ENCODE results near the gene GSK3A. TPM values are rescaled to one million over a fixed set of nuclear protein-coding genes. Genes with fewer than 3 reads are reported as not detected.

Gene GSK3A
- total RNA-seq, 1 experiment from 2014 or later, result 50.8 TPM

DNA sequence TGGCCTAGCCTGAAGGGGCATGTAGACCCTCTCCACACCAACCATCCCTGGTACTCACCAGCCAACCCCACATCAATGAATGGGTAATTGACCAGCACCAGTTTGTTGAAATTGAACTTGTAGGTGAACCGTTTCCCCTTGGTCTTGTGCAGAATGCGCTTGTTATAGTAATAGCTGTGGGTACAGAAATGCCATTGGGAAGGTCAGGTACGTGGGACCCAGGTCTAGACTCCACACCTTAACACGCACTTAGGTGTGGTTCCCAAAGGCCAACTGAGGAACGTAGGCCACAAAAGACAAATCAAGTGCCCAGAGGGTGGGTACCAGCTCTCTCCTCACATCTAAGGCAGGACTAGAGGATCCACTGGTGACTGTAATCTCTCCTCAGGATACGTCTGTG lies 7.4 kb upstream of the GSK3A start (continued):
- TF ChIP-seq, protein P1, sequence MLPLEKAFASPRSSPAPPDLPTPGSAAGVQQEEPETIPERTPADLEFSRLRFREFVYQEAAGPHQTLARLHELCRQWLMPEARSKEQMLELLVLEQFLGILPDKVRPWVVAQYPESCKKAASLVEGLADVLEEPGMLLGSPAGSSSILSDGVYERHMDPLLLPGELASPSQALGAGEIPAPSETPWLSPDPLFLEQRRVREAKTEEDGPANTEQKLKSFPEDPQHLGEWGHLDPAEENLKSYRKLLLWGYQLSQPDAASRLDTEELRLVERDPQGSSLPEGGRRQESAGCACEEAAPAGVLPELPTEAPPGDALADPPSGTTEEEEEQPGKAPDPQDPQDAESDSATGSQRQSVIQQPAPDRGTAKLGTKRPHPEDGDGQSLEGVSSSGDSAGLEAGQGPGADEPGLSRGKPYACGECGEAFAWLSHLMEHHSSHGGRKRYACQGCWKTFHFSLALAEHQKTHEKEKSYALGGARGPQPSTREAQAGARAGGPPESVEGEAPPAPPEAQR (CRISPR knock-in tag; IDR thresholded peaks at IDR 0.05), result no peak
- TF ChIP-seq, protein P2, sequence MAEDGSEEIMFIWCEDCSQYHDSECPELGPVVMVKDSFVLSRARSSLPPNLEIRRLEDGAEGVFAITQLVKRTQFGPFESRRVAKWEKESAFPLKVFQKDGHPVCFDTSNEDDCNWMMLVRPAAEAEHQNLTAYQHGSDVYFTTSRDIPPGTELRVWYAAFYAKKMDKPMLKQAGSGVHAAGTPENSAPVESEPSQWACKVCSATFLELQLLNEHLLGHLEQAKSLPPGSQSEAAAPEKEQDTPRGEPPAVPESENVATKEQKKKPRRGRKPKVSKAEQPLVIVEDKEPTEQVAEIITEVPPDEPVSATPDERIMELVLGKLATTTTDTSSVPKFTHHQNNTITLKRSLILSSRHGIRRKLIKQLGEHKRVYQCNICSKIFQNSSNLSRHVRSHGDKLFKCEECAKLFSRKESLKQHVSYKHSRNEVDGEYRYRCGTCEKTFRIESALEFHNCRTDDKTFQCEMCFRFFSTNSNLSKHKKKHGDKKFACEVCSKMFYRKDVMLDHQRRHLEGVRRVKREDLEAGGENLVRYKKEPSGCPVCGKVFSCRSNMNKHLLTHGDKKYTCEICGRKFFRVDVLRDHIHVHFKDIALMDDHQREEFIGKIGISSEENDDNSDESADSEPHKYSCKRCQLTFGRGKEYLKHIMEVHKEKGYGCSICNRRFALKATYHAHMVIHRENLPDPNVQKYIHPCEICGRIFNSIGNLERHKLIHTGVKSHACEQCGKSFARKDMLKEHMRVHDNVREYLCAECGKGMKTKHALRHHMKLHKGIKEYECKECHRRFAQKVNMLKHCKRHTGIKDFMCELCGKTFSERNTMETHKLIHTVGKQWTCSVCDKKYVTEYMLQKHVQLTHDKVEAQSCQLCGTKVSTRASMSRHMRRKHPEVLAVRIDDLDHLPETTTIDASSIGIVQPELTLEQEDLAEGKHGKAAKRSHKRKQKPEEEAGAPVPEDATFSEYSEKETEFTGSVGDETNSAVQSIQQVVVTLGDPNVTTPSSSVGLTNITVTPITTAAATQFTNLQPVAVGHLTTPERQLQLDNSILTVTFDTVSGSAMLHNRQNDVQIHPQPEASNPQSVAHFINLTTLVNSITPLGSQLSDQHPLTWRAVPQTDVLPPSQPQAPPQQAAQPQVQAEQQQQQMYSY (CRISPR knock-in tag; IDR thresholded peaks at IDR 0.05), result no peak
- TF ChIP-seq, protein P3, sequence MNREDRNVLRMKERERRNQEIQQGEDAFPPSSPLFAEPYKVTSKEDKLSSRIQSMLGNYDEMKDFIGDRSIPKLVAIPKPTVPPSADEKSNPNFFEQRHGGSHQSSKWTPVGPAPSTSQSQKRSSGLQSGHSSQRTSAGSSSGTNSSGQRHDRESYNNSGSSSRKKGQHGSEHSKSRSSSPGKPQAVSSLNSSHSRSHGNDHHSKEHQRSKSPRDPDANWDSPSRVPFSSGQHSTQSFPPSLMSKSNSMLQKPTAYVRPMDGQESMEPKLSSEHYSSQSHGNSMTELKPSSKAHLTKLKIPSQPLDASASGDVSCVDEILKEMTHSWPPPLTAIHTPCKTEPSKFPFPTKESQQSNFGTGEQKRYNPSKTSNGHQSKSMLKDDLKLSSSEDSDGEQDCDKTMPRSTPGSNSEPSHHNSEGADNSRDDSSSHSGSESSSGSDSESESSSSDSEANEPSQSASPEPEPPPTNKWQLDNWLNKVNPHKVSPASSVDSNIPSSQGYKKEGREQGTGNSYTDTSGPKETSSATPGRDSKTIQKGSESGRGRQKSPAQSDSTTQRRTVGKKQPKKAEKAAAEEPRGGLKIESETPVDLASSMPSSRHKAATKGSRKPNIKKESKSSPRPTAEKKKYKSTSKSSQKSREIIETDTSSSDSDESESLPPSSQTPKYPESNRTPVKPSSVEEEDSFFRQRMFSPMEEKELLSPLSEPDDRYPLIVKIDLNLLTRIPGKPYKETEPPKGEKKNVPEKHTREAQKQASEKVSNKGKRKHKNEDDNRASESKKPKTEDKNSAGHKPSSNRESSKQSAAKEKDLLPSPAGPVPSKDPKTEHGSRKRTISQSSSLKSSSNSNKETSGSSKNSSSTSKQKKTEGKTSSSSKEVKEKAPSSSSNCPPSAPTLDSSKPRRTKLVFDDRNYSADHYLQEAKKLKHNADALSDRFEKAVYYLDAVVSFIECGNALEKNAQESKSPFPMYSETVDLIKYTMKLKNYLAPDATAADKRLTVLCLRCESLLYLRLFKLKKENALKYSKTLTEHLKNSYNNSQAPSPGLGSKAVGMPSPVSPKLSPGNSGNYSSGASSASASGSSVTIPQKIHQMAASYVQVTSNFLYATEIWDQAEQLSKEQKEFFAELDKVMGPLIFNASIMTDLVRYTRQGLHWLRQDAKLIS (CRISPR knock-in tag; IDR thresholded peaks at IDR 0.05; ENCODE audit: borderline replicate concordance), result no peak
- TF ChIP-seq CREB1 (CRISPR knock-in tag; IDR thresholded peaks at IDR 0.05), result no peak

DNA sequence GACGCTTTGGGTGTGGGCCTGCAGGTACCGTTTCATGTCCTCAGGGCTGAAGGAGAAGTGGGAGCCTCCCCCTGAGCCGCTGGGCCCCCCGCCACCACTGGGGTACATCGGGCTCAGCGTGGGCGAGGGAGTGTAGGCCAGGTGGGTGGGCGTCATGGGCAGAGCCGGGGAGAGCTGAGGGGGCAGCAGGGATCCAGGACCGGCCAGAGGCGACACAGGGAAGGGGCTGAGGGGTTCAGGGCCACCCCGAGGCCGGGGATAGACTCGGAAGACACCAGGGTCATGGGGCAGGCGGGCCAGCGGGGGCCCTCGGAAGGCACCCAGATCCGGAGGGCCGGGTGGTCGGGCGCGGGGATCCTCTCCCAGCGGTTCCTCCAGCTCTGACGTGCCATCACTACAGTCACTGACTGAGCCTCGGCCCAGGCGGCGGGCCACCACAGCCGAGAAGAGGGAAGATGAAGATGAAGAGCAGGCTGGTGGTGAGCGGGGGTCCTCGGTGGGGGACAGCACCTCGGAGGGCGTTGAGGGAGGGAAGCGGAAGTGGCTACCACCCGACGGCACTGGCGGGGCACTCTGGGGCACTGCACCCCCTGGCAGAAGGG lies 6.8 kb upstream of the GSK3A start:
- H3K9me3 Mint-ChIP-seq, result no peaks in the 10 kb centered on the region
- CTCF ChIA-PET, result interaction anchor here (1.0 to 7.8 kb wide), 3 partner anchors 30 to 46 kb away, joined by 3 to 239 read pairs (median 26); no protein-coding TSS in a partner anchor
- no peak for ATAC-seq
- POLR2A ChIA-PET, result interaction anchor here (1.1 kb wide), 1 partner anchor 30 kb away, joined by 3 read pairs; no protein-coding TSS in a partner anchor
- no peak overlapping the region for H3K4me3 Mint-ChIP-seq
- H3K27me3 Mint-ChIP-seq (ENCODE audit: low read depth), result no peaks in the 10 kb centered on the region
- no peak for DNase-seq (ENCODE audit: low spot score)
- H3K27ac Mint-ChIP-seq, result no peak overlapping the region
- no peaks in the 10 kb centered on the region for H3K36me3 Mint-ChIP-seq
- peaks cover 47% of the 10 kb centered on the region for H3K4me1 Mint-ChIP-seq
- TF ChIP-seq, protein P4, sequence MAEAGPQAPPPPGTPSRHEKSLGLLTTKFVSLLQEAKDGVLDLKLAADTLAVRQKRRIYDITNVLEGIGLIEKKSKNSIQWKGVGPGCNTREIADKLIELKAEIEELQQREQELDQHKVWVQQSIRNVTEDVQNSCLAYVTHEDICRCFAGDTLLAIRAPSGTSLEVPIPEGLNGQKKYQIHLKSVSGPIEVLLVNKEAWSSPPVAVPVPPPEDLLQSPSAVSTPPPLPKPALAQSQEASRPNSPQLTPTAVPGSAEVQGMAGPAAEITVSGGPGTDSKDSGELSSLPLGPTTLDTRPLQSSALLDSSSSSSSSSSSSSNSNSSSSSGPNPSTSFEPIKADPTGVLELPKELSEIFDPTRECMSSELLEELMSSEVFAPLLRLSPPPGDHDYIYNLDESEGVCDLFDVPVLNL (CRISPR knock-in tag; IDR thresholded peaks at IDR 0.05; ENCODE audit: borderline replicate concordance, low read depth), result no peak
- TF ChIP-seq, protein P5, sequence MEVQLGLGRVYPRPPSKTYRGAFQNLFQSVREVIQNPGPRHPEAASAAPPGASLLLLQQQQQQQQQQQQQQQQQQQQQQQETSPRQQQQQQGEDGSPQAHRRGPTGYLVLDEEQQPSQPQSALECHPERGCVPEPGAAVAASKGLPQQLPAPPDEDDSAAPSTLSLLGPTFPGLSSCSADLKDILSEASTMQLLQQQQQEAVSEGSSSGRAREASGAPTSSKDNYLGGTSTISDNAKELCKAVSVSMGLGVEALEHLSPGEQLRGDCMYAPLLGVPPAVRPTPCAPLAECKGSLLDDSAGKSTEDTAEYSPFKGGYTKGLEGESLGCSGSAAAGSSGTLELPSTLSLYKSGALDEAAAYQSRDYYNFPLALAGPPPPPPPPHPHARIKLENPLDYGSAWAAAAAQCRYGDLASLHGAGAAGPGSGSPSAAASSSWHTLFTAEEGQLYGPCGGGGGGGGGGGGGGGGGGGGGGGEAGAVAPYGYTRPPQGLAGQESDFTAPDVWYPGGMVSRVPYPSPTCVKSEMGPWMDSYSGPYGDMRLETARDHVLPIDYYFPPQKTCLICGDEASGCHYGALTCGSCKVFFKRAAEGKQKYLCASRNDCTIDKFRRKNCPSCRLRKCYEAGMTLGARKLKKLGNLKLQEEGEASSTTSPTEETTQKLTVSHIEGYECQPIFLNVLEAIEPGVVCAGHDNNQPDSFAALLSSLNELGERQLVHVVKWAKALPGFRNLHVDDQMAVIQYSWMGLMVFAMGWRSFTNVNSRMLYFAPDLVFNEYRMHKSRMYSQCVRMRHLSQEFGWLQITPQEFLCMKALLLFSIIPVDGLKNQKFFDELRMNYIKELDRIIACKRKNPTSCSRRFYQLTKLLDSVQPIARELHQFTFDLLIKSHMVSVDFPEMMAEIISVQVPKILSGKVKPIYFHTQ (CRISPR knock-in tag; IDR thresholded peaks at IDR 0.05), result no peak
- TF ChIP-seq, protein P6, sequence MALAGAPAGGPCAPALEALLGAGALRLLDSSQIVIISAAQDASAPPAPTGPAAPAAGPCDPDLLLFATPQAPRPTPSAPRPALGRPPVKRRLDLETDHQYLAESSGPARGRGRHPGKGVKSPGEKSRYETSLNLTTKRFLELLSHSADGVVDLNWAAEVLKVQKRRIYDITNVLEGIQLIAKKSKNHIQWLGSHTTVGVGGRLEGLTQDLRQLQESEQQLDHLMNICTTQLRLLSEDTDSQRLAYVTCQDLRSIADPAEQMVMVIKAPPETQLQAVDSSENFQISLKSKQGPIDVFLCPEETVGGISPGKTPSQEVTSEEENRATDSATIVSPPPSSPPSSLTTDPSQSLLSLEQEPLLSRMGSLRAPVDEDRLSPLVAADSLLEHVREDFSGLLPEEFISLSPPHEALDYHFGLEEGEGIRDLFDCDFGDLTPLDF (CRISPR knock-in tag; IDR thresholded peaks at IDR 0.05), result no peak
- no peak for TF ChIP-seq FOXK1 (CRISPR knock-in tag; IDR thresholded peaks at IDR 0.05)
- TF ChIP-seq, protein P7, sequence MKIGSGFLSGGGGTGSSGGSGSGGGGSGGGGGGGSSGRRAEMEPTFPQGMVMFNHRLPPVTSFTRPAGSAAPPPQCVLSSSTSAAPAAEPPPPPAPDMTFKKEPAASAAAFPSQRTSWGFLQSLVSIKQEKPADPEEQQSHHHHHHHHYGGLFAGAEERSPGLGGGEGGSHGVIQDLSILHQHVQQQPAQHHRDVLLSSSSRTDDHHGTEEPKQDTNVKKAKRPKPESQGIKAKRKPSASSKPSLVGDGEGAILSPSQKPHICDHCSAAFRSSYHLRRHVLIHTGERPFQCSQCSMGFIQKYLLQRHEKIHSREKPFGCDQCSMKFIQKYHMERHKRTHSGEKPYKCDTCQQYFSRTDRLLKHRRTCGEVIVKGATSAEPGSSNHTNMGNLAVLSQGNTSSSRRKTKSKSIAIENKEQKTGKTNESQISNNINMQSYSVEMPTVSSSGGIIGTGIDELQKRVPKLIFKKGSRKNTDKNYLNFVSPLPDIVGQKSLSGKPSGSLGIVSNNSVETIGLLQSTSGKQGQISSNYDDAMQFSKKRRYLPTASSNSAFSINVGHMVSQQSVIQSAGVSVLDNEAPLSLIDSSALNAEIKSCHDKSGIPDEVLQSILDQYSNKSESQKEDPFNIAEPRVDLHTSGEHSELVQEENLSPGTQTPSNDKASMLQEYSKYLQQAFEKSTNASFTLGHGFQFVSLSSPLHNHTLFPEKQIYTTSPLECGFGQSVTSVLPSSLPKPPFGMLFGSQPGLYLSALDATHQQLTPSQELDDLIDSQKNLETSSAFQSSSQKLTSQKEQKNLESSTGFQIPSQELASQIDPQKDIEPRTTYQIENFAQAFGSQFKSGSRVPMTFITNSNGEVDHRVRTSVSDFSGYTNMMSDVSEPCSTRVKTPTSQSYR (CRISPR knock-in tag; IDR thresholded peaks at IDR 0.05), result no peak
- TF ChIP-seq, protein P8, sequence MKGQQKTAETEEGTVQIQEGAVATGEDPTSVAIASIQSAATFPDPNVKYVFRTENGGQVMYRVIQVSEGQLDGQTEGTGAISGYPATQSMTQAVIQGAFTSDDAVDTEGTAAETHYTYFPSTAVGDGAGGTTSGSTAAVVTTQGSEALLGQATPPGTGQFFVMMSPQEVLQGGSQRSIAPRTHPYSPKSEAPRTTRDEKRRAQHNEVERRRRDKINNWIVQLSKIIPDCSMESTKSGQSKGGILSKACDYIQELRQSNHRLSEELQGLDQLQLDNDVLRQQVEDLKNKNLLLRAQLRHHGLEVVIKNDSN (CRISPR knock-in tag; IDR thresholded peaks at IDR 0.05), result no peak
- TF ChIP-seq, protein P3 (CRISPR knock-in tag; IDR thresholded peaks at IDR 0.05; ENCODE audit: borderline replicate concordance), result no peak

Data from WTC11 (cell line).